Measurements from ENCODE around the gene SLC39A8.

DNA sequence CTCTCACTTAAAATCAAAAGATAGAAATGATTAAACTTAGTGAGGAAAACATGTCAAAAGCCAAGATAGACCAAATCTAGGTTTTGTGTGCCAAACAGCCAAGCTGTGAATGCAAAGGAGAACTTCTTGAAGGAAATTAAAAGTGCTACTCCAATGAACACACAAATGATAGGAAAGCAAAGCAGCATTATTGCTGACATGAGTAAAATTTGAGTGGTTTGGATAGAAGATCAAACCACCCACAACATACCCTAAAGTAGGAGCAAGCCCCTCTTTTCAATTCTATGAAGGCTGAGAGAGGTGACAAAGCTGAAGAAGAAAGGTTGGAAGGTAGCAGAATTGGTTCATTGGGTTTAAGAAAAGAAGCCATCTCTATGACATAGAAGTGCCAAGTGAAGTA is 56.8 kb downstream of the SLC39A8 start:
- TF ChIP-seq SMAD4 (CRISPR knock-in tag; IDR thresholded peaks at IDR 0.05): no peak
- TF ChIP-seq, protein P1, sequence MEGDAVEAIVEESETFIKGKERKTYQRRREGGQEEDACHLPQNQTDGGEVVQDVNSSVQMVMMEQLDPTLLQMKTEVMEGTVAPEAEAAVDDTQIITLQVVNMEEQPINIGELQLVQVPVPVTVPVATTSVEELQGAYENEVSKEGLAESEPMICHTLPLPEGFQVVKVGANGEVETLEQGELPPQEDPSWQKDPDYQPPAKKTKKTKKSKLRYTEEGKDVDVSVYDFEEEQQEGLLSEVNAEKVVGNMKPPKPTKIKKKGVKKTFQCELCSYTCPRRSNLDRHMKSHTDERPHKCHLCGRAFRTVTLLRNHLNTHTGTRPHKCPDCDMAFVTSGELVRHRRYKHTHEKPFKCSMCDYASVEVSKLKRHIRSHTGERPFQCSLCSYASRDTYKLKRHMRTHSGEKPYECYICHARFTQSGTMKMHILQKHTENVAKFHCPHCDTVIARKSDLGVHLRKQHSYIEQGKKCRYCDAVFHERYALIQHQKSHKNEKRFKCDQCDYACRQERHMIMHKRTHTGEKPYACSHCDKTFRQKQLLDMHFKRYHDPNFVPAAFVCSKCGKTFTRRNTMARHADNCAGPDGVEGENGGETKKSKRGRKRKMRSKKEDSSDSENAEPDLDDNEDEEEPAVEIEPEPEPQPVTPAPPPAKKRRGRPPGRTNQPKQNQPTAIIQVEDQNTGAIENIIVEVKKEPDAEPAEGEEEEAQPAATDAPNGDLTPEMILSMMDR (IDR thresholded peaks at IDR 0.05): no peak
